Sigmoid colon (tissue), 4 donors: ENCODE data around the gene MRPL42.

Experiments
- POLR2A ChIP-seq, 2 donors: fragments of 450-650 bp; IDR thresholded peaks; one replicate each; pipeline ENCODE4 v1.6.1; 2016; ENCODE audit warnings: antibody characterized with exemption in 2 of 2, mild to moderate bottlenecking in 2 of 2, moderate library complexity in 2 of 2
- POLR2AphosphoS5 ChIP-seq, 4 donors: sonication (generic); formaldehyde crosslinking; IDR thresholded peaks; one replicate each; pipeline ENCODE4 v1.6.1; 2017; ENCODE audit warnings: antibody characterized with exemption in 4 of 4
- TF ChIP-seq, protein P1 (sequence below), 4 experiments: fragments of 450-650 bp in 3 of 4; fragments of 200-600 bp in 1 of 4; IDR thresholded peaks; one replicate each; pipeline ENCODE4 v1.5.1; 2016 to 2019; ENCODE audit warnings: antibody characterized with exemption in 4 of 4, mild to moderate bottlenecking in 3 of 4, moderate library complexity in 2 of 4

DNA sequence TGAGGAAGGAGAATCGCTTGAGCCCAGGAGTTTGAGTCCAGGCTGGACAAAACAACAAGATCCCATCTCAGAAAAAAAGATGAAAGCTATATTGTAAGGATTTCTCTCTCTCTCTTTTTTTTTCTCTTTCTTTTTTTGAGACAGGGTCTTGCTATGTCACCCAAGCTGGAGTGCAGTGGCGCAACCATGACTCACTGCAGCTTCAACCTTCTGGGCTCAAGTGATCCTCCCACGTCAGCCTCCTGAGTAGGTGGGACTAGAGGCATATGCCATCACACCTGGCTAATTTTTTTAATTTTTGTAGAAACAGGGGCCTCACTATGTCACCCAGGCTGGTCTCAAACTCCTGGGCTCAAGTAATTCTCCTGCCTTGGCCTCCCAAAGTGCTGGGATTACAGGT lies 5.8 kb upstream of the MRPL42 start:
- TF ChIP-seq, protein P1, sequence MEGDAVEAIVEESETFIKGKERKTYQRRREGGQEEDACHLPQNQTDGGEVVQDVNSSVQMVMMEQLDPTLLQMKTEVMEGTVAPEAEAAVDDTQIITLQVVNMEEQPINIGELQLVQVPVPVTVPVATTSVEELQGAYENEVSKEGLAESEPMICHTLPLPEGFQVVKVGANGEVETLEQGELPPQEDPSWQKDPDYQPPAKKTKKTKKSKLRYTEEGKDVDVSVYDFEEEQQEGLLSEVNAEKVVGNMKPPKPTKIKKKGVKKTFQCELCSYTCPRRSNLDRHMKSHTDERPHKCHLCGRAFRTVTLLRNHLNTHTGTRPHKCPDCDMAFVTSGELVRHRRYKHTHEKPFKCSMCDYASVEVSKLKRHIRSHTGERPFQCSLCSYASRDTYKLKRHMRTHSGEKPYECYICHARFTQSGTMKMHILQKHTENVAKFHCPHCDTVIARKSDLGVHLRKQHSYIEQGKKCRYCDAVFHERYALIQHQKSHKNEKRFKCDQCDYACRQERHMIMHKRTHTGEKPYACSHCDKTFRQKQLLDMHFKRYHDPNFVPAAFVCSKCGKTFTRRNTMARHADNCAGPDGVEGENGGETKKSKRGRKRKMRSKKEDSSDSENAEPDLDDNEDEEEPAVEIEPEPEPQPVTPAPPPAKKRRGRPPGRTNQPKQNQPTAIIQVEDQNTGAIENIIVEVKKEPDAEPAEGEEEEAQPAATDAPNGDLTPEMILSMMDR (IDR thresholded peaks at IDR 0.05) = no peak
- no peak for TF ChIP-seq POLR2A (IDR thresholded peaks at IDR 0.05)
- no peak for TF ChIP-seq POLR2AphosphoS5 (IDR thresholded peaks at IDR 0.05)
